ENCODE data around the gene MAP3K14. TPM values are rescaled to one million over a fixed set of nuclear protein-coding genes. Genes with fewer than 3 reads are reported as not detected.

The MAP3K14 gene
- total RNA-seq (2022; extraction: Qiagen RNA extraction): 30.5 to 49.2 TPM (median 37.2 TPM) in 5 replicates

DNA sequence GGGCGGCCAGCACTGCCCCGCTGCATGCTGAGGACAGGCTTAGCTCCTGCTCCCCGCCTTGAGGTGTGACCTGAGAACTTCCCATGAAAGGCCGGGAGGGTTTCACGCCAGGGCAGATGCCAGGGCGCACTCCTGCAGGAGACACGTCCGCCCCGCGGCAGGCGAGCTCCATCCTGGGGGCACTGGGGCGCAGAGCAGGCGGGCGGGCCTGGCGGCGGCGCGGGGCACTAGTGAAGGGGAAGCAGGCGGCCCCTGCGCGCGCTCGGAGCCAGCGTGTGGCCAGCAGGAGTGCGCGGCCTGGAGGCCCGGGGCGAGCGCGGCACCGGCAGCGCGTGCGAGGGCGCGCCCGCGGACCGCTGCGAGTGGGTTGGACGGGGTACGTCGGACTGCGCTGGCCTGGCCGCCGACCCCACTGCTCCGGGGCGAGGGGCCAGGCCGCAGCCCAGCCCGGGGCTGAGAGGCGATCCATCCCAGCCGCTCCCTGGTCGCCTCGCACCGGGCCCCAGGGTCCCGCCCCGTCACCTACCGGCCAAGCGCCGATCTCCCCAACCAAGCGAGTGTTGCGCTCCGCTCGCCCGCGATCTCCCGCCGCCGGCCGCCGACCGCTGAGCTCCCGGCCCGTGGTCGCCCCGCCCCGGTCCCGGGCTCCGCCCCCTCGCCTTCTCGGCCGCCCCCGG lies at the start of gene MAP3K14:
MAP3K14 (minus strand) TSS at position 587 of the 677 bp plus-strand sequence. CDS start 26,275 bp downstream, outside the sequence.

DNA sequence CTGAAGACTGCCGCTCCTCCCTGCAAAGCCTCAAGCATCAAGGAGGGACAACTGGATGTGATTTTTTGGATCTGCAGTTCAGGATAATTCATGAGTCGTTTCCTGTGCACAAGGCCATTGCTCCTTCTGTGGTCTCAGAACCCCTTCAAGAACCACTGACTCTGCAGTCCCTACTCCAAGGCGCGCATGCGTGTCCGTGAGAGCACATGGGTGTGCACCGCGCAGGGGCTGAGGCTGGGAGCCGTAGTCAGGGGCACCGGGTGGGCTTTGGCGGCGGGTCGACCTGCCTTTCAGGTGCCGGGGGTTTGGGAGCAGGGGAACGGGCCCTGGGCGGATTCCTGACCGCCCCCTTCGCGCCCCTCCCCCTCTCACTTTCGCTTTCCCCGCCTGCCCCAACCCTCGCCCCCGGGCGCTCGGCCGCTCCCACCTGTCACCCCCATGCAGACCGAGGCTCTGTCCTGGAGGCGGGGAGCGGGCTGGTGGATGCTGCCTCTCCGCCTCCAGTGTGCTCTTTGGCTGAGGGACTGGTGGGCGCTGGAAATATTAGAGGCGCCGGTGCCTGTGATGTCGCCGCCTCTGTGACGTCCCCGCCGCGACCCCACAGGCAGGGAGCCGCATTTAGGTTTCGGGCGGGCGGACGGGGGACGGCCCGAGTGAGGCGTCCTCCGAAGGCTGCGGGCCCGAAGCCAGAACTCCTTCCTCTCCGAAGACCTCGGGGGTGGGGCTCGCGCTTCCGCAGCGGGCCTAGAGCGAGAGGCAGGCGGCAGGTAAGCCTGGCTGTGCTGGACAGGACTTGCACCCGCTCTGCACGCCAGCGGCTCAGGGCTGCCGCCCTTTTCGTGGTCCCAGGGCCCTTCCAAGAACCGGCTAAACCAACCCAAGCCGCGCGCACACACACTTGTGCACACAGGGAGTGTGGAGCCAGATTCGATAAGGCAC lies 55.0 kb downstream of the MAP3K14 start, which contains the start of gene SPATA32:
SPATA32 (minus strand) TSS at position 518 of the 939 bp plus-strand sequence; CDS start at position 440, 78 bp downstream.

DNA sequence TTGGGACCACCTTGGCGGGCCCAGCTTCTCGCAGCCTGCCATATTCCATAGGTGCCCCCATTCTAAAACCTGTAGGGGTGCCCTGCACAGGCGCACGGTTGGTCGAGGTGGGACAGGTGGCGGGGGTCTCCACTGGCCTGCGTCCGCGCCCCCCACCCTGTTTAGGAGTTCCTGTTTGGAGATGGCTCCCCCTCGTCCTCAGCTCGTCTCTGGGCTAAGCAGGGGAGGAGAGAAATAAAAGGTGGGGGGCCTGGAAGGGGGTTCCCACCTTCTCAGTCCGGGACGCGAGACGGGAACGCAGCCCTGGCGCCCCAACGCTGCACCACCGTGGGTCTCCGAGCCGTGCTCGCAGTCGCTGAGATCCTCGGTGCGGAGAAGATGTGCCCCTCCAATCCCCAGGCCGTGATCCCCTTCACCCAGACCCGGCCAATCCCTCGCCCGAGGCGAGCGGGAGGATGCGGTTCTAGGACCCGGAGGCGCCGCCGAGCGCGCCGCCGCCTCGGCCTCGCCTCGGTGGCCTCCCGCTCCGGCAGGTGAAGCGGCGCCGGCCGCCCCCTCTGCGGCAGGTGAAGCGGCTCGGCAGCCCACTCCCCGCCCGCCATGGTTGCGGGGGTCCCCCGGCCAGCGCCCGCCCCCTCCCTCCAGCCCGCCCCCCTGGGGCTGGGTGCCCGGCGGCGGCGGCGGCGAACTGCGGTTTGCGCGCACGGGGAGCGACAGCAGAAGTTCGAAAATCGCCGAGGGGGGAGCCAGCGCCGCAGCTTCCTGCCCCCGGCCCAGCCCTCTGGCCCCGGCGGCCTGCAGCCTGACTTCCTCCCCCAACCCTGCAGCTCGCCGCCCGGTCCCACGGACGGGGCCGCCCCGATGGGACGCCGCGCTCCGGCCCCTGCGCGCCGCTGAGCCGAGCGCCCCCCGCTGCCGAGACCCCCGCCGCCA lies 95.5 kb downstream of the MAP3K14 start, which contains the start of gene FMNL1:
FMNL1 (plus strand) TSS at position 805 of the 933 bp plus-strand sequence. CDS start 240 bp downstream, outside the sequence.

Other genes starting within 250 kb of the MAP3K14 start
- 126 to 190 TPM (median 170 TPM) in 5 replicates for gene PLCD3, start 184.5 kb downstream of the MAP3K14 start, total RNA-seq (2022; extraction: Qiagen RNA extraction)
- gene ACBD4, start 181.3 kb downstream of the MAP3K14 start, total RNA-seq (2022; extraction: Qiagen RNA extraction): 6.4 to 7.7 TPM (median 7.5 TPM) in 5 replicates
- gene HEXIM1, start 168.5 kb downstream of the MAP3K14 start, total RNA-seq (2022; extraction: Qiagen RNA extraction): 38.3 to 50.5 TPM (median 45.4 TPM) in 5 replicates
- gene HEXIM2, start 155.1 kb downstream of the MAP3K14 start, total RNA-seq (2022; extraction: Qiagen RNA extraction): 13.0 to 18.2 TPM (median 14.8 TPM) in 5 replicates
- 25.4 to 32.3 TPM (median 31.9 TPM) in 5 replicates for gene FMNL1, start 95.1 kb downstream of the MAP3K14 start, total RNA-seq (2022; extraction: Qiagen RNA extraction)
- 0.08 to 0.15 TPM (median 0.11 TPM) in 4 of 5 replicates, not detected in the other for gene SPATA32, start 54.9 kb downstream of the MAP3K14 start, total RNA-seq (2022; extraction: Qiagen RNA extraction)
- gene ARHGAP27, start 115.8 kb upstream of the MAP3K14 start, total RNA-seq (2022; extraction: Qiagen RNA extraction): 11.3 to 16.9 TPM (median 15.1 TPM) in 5 replicates
- 18.7 to 23.3 TPM (median 20.0 TPM) in 5 replicates for gene PLEKHM1, start 173.7 kb upstream of the MAP3K14 start, total RNA-seq (2022; extraction: Qiagen RNA extraction)